ENCODE data around the gene B4GALT5. TPM values are rescaled to one million over a fixed set of nuclear protein-coding genes. Genes with fewer than 3 reads are reported as not detected.

Gene B4GALT5
- total RNA-seq, 1 experiment from 2014 or later: 77.0 TPM

DNA sequence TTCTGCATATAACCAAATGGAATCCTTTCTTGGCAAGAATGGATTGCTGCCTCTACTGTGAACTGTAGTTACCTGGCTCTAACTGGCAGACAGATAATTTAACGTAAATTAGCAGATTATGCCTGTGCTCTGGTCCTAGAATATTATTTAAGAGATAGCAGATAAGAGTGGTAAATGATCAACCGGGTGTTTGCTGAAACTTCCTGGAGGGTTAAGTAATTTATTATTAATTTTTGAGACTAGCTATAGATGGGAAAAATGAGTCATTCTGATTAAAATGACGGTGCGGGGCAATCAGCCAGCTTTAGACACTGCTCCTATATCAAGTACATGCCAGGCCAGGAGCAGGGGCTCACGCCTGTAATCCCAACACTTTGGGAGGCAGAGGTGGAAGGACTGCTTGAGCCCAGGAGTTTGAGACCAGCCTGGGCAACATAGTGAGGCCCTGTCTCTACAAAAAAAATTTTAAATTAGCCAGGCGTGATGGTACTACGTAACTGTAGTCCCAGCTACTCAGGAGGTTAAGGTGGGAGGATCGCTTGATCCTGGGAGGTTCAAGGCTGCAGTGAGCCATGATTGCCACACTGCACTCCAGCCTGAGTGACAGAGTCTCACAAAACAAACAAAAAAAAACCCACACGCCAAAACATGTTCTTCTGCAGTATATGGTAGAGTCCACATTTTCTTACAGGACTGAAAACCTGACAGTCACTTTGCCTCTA is 22.6 kb downstream of the B4GALT5 start:
- no peak overlapping the region for H2AFZ ChIP-seq (ENCODE audit: low read length)
- no peak overlapping the region for H4K91ac ChIP-seq (ENCODE audit: insufficient read length, low read depth, low read length)
- H3K9ac ChIP-seq (ENCODE audit: extremely low read depth, insufficient read length, low read length): no peak overlapping the region
- Mint-ChIP-seq H3K36me3 (ENCODE audit: insufficient read depth in 1 of 3, low read depth in 3 of 3) (no peaks in the 10 kb centered on the region; a peak in 1 of 7 replicates), H3K9me3 (no peaks in the 10 kb centered on the region), H3K27ac (0 out of 7 replicates have a peak overlapping the region, but pooled peaks of 1 of the 3 experiments have one; percentile 16), H3K27me3 (ENCODE audit: low read depth) (no peaks in the 10 kb centered on the region), H3K4me1 (peaks cover 65 to 81% of the 10 kb centered on the region in 2 experiments), H3K4me3 (no peak overlapping the region)
- H3K4me2 ChIP-seq (ENCODE audit: insufficient read depth, insufficient read length, low read length): no peak overlapping the region
- no peak overlapping the region for H4K8ac ChIP-seq (replicated peaks; ENCODE audit: insufficient read length, low read depth, low read length)
- peaks cover 2% of the 10 kb centered on the region for H4K20me1 ChIP-seq (ENCODE audit: control insufficient read depth, insufficient read depth, insufficient read length)
- no peak overlapping the region for H3K27ac ChIP-seq (ENCODE audit: insufficient read length, low read depth, low read length)
- H3K79me1 ChIP-seq (ENCODE audit: insufficient read depth, low read depth, low read length, poor library complexity, severe bottlenecking): peaks cover 3% of the 10 kb centered on the region
- H3K56ac ChIP-seq (ENCODE audit: insufficient read length, low read depth, low read length): no peak overlapping the region
- no peak overlapping the region for H3K14ac ChIP-seq (ENCODE audit: insufficient read depth, low read length)
- no peak overlapping the region for H2AK5ac ChIP-seq (ENCODE audit: insufficient read length, low read length)
- WGBS (ENCODE audit: extremely low coverage, insufficient read length, low lambda C conversion rate): no CpG with 5 or more reads among the region's 9 CpGs
- TF ChIP-seq CTCF (conservative IDR thresholded peaks at IDR 0.05): no peak
- H2BK20ac ChIP-seq (ENCODE audit: low read depth, low read length, poor library complexity, severe bottlenecking): no peak overlapping the region
- no peak overlapping the region for H4K5ac ChIP-seq (ENCODE audit: insufficient read length, low read depth, low read length)
- no peak overlapping the region for H2BK120ac ChIP-seq (ENCODE audit: low read depth, low read length, poor library complexity, severe bottlenecking)
- no peak overlapping the region for H2BK5ac ChIP-seq (ENCODE audit: insufficient read length, low read length)
- H2BK12ac ChIP-seq (ENCODE audit: insufficient read length, low read depth, low read length): no peak overlapping the region
- no peak overlapping the region for H3T11ph ChIP-seq (ENCODE audit: low read length)
- peaks cover 63% of the 10 kb centered on the region for H3K79me2 ChIP-seq (ENCODE audit: insufficient read depth, low read length)
- no peak overlapping the region for H3K4ac ChIP-seq (ENCODE audit: low read depth, low read length)
- no peak overlapping the region for H3K18ac ChIP-seq (ENCODE audit: insufficient read length, low read depth, low read length)
- peaks cover 22% of the 10 kb centered on the region for H3K4me1 ChIP-seq (ENCODE audit: insufficient read depth, low read length)
- no peak for DNase-seq
- H3K27me3 ChIP-seq (ENCODE audit: insufficient read depth, low read length): no peaks in the 10 kb centered on the region
- no peak overlapping the region for H3K23ac ChIP-seq (ENCODE audit: insufficient read length, low read depth, low read length)
- no peaks in the 10 kb centered on the region for H3K23me2 ChIP-seq (ENCODE audit: insufficient read length, low read depth, low read length, poor library complexity, severe bottlenecking)
- no peaks in the 10 kb centered on the region for H3K9me3 ChIP-seq (ENCODE audit: control insufficient read depth, low read depth, low read length)
- H2BK15ac ChIP-seq (ENCODE audit: low read depth, low read length): no peak overlapping the region
